Fibroblast of pulmonary artery (primary cell): ENCODE results near the gene BCAT1.
A peak's percentile ranks its signal among the peaks of the same experiment; 100 is the strongest.

Experiments used
- DNase-seq: peaks from one replicate; pipeline ENCODE4 v3.0.0-alpha.2; 2010; ENCODE audit warnings: low read depth
- H3K4me3 ChIP-seq: replicated peaks from 2 replicates; pipeline ENCODE4 v1.5.1; 2011; ENCODE audit warnings: low read depth, mild to moderate bottlenecking, control low read depth, low read length, moderate library complexity
- TF ChIP-seq, protein P1 (sequence below): IDR thresholded peaks from 2 replicates; pipeline ENCODE4 v1.5.1; 2011; ENCODE audit warnings: mild to moderate bottlenecking, control low read depth, low read length, inconsistent platforms; ENCODE audit errors: missing control alignments

Gene BCAT1

DNA sequence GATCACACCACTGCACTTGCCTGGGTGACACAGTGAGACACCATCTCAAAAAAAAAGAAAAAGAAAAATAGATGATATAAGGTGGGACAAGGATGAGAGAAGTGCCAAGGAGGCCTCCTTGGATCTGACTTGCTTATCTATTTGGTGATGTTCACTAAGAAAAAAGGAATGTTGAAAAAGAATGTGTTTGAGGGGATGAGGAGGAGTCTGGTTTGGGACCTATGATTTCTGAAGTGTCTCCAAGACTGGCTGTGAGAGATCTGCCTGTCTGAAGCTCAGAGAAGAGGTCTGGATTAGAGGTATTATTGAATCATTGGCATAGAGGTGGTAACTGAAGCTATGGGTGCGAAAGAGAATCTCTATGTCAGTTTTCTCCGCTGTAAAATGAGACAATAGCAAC is 42.8 kb downstream of the BCAT1 start:
- no peak for DNase-seq
- H3K4me3 ChIP-seq: no peak overlapping the region
- TF ChIP-seq, protein P1, sequence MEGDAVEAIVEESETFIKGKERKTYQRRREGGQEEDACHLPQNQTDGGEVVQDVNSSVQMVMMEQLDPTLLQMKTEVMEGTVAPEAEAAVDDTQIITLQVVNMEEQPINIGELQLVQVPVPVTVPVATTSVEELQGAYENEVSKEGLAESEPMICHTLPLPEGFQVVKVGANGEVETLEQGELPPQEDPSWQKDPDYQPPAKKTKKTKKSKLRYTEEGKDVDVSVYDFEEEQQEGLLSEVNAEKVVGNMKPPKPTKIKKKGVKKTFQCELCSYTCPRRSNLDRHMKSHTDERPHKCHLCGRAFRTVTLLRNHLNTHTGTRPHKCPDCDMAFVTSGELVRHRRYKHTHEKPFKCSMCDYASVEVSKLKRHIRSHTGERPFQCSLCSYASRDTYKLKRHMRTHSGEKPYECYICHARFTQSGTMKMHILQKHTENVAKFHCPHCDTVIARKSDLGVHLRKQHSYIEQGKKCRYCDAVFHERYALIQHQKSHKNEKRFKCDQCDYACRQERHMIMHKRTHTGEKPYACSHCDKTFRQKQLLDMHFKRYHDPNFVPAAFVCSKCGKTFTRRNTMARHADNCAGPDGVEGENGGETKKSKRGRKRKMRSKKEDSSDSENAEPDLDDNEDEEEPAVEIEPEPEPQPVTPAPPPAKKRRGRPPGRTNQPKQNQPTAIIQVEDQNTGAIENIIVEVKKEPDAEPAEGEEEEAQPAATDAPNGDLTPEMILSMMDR: no peak

DNA sequence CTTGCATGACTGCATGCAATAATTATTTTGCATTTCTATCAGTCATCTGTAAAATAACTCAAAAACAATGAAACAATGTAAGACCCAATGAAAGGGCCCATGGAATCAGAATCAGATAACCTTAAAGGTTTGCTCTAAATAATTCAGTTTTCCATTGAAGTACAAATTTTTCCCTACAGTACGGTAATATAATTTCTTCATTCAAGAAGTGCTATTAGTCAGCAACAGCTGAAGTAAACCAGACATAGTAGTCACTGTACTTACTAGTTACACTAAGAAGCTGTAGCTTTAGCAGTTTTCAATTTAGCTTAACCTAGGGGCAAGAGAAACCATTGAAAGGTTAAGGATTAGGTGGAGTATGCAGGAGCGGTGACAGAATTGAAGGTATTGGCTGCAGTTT is 43.5 kb downstream of the BCAT1 start:
- DNase-seq: no peak
- no peak overlapping the region for H3K4me3 ChIP-seq
- TF ChIP-seq, protein P1: no peak

DNA sequence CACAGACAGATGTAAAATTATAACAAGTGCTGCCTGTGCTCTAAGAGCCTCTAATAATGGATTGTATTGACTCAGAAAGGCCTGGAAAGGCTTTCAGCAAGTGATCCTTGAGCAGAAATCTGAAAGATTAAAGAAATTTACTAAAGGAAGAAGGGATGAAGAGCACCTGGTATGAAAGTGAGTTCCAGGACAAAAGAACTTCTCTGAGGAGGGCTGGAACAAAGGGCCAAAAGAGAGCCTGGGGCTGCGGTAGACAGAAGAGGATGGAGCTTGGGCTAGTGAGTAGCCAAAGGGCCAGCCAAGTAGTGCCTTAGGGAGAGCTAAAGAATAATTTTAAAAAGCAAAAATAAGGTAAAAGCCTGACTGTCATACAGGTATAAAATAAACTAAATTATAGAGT is 44.0 kb downstream of the BCAT1 start:
- TF ChIP-seq, protein P1: no peak
- no peak overlapping the region for H3K4me3 ChIP-seq
- no peak for DNase-seq

DNA sequence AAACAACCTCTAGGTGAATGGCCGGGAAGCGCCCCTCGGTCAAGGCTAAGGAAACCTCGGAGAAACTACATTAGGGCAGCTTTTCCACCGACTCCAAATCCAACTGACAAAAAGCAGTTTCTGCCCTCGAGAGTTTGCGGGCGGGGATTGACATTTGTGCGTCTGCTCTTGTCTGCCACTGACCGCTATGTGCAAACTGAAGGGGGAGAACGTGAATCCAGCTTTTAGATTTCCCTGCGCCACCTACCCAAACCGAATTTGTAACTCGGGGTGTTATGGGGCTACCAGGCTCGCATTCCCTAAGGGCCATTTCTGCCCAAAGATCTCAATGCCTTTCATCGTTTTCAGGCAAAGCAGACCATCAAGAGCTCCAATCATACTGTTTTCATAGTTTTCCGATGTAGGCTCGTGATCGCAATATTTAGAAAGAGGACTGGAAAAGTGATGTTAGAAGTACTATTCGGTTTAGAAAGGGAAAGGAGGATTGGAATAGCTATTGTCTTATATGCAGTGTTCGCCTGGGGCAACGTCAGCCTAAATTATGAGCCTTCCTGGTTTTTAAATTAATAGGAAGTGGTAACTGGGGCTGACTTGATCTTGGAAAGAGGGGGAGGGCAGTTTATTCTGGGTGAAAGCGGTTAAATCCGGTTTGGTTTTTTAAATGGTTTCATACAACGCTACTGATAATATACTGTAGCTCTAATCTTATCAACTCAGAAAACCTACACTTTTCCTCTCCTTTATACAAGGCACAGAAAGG is 45.4 kb downstream of the BCAT1 start:
- TF ChIP-seq, protein P1: no peak
- H3K4me3 ChIP-seq: peak overlapping the region; percentile 55
- DNase-seq: no peak

DNA sequence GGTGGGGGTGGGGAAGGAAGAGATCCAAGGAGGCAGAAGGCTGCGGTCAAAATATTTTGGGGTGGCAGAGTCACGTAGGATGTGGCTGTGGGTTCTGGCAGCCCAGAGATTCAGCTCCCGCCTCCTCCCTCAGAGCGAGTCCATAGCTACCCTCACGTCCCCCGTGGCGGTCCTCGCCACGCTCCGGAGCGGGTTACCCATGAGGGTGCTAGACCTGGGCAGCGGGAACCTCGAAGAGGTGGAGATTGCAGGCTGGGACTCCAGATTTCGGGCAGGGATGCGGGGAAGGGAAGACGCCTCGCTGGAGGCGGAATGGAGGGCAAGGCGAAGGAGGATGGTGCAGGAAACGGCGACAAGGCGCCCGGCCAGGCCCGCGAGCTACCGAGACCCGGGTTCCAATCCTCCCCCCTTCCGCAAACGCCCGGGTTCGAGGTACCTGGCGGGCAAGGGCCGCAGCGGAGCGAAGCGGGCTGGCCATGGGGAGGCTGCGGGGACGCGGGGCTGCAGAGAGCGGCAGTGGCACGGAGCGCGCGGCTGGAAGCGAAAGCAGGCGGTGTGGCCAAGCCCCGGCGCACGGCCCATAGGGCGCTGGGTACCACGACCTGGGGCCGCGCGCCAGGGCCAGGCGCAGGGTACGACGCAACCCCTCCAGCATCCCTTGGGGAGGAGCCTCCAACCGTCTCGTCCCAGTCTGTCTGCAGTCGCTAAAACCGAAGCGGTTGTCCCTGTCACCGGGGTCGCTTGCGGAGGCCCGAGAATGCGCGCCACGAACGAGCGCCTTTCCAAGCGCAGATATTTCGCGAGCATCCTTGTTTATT is 46.2 kb downstream of the BCAT1 start:
- H3K4me3 ChIP-seq: peak overlapping the region; percentile 55
- TF ChIP-seq, protein P1: no peak
- no peak for DNase-seq

DNA sequence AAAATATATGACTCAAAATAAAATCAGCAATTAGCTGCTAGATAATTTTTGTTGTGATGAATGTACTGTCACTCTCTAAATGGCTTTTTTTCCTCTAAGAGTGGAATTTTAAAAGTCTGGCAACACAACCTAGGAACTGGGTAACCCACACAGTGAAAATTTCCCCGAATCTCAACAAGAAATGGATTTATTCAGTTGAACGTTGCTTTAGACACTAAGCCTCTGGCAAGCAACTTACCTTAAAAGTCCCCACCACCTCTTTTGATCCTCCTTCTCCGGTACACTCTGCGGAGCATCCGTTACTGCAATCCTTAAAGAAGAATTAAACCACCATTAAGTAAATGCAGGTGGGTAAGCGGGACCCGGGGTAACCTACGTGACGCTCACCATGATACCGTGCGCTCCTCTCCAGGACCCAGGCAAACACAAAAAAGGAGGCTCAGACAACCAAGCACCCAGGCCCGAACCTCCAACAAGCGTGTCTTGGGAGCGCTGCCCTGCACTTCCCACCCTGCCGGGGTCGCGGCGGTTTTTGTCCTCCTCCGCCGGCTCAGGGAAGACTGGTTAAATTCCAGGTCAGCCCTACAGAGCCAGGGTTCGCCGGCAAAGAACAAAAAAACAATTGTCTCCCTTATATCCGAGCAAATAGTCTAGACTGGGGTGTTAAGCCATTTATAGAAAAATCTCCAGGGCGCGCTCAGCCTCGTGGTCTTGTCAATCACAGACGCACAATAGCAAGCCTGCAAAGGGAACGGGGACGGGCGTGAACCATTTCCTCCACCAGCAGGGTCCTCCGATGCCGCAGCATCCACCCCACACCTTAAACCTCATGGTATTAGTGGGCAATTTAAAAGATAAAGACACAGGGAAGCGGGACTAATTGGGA is 47.1 kb downstream of the BCAT1 start:
- no peak for DNase-seq
- TF ChIP-seq, protein P1: no peak
- H3K4me3 ChIP-seq: peak overlapping the region; percentile 55
